ENCODE results near the gene ACTMAP.

Gene ACTMAP

DNA sequence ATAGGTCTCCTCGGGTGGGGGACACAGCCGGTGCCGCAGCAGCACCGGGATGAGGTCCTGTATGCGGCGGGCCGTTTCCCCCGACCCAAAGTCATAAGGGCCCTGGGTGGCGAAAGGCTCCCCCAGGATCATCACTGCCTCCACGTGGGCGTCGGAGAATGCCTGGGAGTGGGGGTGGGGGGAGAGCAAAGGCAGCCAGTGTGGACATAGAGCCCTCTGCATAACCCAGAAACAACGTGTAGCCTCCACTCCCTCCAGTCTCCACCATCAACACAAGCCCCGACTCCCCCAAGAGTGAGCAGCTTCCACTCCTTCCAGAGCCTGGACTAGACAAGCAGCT is 58.1 kb downstream of the ACTMAP start:
- TF ChIP-seq, protein P1, sequence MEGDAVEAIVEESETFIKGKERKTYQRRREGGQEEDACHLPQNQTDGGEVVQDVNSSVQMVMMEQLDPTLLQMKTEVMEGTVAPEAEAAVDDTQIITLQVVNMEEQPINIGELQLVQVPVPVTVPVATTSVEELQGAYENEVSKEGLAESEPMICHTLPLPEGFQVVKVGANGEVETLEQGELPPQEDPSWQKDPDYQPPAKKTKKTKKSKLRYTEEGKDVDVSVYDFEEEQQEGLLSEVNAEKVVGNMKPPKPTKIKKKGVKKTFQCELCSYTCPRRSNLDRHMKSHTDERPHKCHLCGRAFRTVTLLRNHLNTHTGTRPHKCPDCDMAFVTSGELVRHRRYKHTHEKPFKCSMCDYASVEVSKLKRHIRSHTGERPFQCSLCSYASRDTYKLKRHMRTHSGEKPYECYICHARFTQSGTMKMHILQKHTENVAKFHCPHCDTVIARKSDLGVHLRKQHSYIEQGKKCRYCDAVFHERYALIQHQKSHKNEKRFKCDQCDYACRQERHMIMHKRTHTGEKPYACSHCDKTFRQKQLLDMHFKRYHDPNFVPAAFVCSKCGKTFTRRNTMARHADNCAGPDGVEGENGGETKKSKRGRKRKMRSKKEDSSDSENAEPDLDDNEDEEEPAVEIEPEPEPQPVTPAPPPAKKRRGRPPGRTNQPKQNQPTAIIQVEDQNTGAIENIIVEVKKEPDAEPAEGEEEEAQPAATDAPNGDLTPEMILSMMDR (conservative IDR thresholded peaks at IDR 0.05) = no peak
- H3K27ac ChIP-seq = no peak overlapping the region

DNA sequence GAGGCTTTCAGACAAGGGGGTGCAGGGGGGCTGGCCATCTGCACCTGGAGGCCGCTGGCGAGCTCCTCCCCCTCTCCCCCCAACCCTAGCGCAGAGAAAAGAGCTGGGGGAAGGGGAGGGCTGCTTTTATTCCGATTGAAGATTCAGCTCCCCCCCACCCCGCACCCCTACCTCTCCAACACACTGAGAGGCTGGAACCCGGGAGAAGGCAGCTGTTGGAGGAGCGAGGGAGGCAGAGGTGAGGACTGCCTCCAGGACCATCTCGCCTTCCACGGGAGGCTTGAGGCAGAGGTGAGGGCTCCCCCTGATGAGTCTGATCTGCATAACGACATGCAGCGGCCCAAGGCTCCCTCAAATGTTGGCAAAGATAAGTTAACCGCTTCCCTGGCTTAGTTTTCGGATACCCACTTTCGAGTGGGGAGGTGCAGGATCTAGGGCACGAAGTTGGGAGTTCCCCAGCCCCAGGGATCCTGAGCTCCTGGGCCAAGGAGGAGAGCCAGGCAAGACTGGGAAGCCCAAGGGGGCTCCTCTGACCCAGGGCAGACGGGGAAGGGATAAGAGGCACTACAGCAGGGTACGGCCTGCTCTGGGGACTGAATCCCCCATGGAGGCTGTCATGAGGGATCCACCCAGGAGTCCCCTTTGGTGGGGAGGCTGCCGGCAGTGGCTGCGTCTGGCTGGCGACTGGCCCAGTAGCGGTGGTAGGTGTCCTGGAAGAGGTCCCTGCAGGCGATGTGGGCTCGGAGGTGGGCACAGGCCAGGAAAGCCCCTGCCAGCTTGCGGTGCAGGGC is 58.7 kb downstream of the ACTMAP start:
- TF ChIP-seq, protein P1 (conservative IDR thresholded peaks at IDR 0.05) = no peak
- peak overlapping the region; percentile 77 for H3K27ac ChIP-seq
